GM13977 (cell line): ENCODE results near the gene LRMDA.

Source experiments
- DNase-seq: peaks from one replicate; pipeline ENCODE4 v3.0.0; 2012; ENCODE audit warnings: low spot score
- CTCF ChIP-seq: IDR thresholded peaks from 2 replicates; pipeline ENCODE4 v1.5.1; 2012; ENCODE audit warnings: mild to moderate bottlenecking, control low read depth; ENCODE audit not compliant: insufficient read depth; ENCODE audit errors: extremely low read depth, missing control alignments
- in situ Hi-C: fragments of 300-500 bp; cut with MboI; formaldehyde crosslinking; loops from one replicate; pipeline ENCODE4 v1.12.0; 2022; ENCODE audit warnings: low sequenced_read_pairs, low pct_unique_long_range_greater_than_20kb, mixed read lengths, inconsistent platforms; ENCODE audit not compliant: unreplicated experiment

LRMDA gene

GRCh38 chr10:75688506-75689300 lies 257.3 kb downstream of the LRMDA start:
- in situ Hi-C loops = no loop called here
- no peak for DNase-seq
- TF ChIP-seq CTCF = no peak

- no peak for DNase-seq
- in situ Hi-C loops = no loop called here
- TF ChIP-seq CTCF = no peak
These were observed 262.1 kb downstream of the LRMDA start for GRCh38 chr10:75693489-75693888.

GRCh38 chr10:75694269-75694668 lies 262.8 kb downstream of the LRMDA start:
- DNase-seq = no peak
- TF ChIP-seq CTCF = no peak
- in situ Hi-C loops = no loop called here

GRCh38 chr10:75694790-75695189 lies 263.4 kb downstream of the LRMDA start:
- TF ChIP-seq CTCF = no peak

GRCh38 chr10:75695994-75696393 lies 264.6 kb downstream of the LRMDA start:
- no peak for DNase-seq
- TF ChIP-seq CTCF = no peak
- in situ Hi-C loops = no loop called here

More at GRCh38 chr10:75694790-75695189, 263.4 kb downstream of the LRMDA start:
- in situ Hi-C loops = no loop called here
- no peak for DNase-seq

- in situ Hi-C loops = no loop called here
- DNase-seq = no peak
- no peak for TF ChIP-seq CTCF
These were observed 265.1 kb downstream of the LRMDA start for GRCh38 chr10:75696536-75696935.
